BLaER1 (cell line): ENCODE measurements around the gene FAM110A.
"Not testable (repeated sequence)": the region's sequence is repeated elsewhere in the genome, so short reads cannot be mapped to it uniquely, and the experiment has no call there.

Experiments used
- H3K27ac ChIP-seq: shearing (Covaris generic); formaldehyde crosslinking; 2 replicates; pipeline ENCODE4 v1.8.1; 2022
- H3K27me3 ChIP-seq: shearing (Covaris generic); formaldehyde crosslinking; 2 replicates; pipeline ENCODE4 v1.8.1; 2022
- H3K36me3 ChIP-seq: shearing (Covaris generic); formaldehyde crosslinking; 2 replicates; pipeline ENCODE4 v1.8.1; 2022
- H3K4me1 ChIP-seq: shearing (Covaris generic); formaldehyde crosslinking; 2 replicates; pipeline ENCODE4 v1.8.1; 2022
- H3K4me2 ChIP-seq: shearing (Covaris generic); formaldehyde crosslinking; 2 replicates; pipeline ENCODE4 v1.8.1; 2022
- H3K4me3 ChIP-seq: shearing (Covaris generic); formaldehyde crosslinking; 2 replicates; pipeline ENCODE4 v1.8.1; 2022
- H3K9ac ChIP-seq: shearing (Covaris generic); formaldehyde crosslinking; 2 replicates; pipeline ENCODE4 v1.8.1; 2022
- H3K9me3 ChIP-seq: shearing (Covaris generic); formaldehyde crosslinking; 2 replicates; pipeline ENCODE4 v1.8.1; 2022
- H4K20me1 ChIP-seq: shearing (Covaris generic); formaldehyde crosslinking; 2 replicates; pipeline ENCODE4 v1.8.1; 2022
- Cebpa-rat ChIP-seq: shearing (Covaris generic); IDR thresholded peaks from 2 replicates; pipeline ENCODE4 v1.8.1; 2022

The FAM110A gene

GRCh38 chr20:833450-834150, at the start of gene FAM110A:
FAM110A (plus strand) TSS chr20:833715; CDS start chr20:844805, 11,090 bp downstream.
- Histone ChIP-seq H3K9me3 (no peaks in the 10 kb centered on the region), H3K36me3 (no peaks in the 10 kb centered on the region), H3K27ac (peak within 1 kb of the TSS; percentile 94), H3K4me2 (peak within 1 kb of the TSS; percentile 94), H3K27me3 (no peaks in the 10 kb centered on the region), H3K9ac (peak within 1 kb of the TSS; percentile 89), H4K20me1 (no peaks in the 10 kb centered on the region), H3K4me3 (peak within 1 kb of the TSS; percentile 82), H3K4me1 (peaks cover 53% of the 10 kb centered on the region)
- no peak for TF ChIP-seq Cebpa-rat

- no peaks in the 10 kb centered on the region for H3K27me3 ChIP-seq
- H3K9ac ChIP-seq, result no peak overlapping the region
- H3K27ac ChIP-seq, result no peak overlapping the region
- H3K4me3 ChIP-seq, result no peak overlapping the region
- no peaks in the 10 kb centered on the region for H3K36me3 ChIP-seq
- peaks cover 53% of the 10 kb centered on the region for H3K9me3 ChIP-seq
- H3K4me2 ChIP-seq, result no peak overlapping the region
- H4K20me1 ChIP-seq, result no peaks in the 10 kb centered on the region
- no peaks in the 10 kb centered on the region for H3K4me1 ChIP-seq
- no peak for TF ChIP-seq Cebpa-rat
Observed at GRCh38 chr20:787825-788224, 45.7 kb upstream of the FAM110A start.

DNA sequence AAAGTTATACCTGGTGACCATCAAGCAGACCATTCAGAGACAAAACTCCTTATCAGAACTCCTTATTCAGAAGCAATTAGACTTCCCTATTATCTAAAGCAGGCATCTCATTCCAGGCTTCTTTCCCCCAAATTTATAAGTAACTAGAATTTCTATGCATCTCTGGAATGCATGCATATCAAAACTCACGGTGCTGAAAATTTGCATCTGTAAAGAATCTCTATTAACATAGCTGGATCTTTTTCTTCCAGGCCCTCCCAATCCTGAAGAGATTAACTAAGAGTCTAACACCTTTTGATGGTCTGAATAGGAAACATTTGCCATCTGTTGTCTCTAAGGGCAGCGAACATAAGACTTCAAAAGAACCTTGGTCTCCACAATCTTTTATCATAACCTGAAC, 42.5 kb upstream of the FAM110A start:
- H3K4me3 ChIP-seq, result no peak overlapping the region
- H3K27me3 ChIP-seq, result no peaks in the 10 kb centered on the region
- no peak for TF ChIP-seq Cebpa-rat
- no peak overlapping the region for H3K27ac ChIP-seq
- no peaks in the 10 kb centered on the region for H4K20me1 ChIP-seq
- H3K9ac ChIP-seq, result no peak overlapping the region
- H3K4me2 ChIP-seq, result no peak overlapping the region
- H3K36me3 ChIP-seq, result no peaks in the 10 kb centered on the region
- H3K9me3 ChIP-seq, result peaks cover 41% of the 10 kb centered on the region
- no peaks in the 10 kb centered on the region for H3K4me1 ChIP-seq

DNA sequence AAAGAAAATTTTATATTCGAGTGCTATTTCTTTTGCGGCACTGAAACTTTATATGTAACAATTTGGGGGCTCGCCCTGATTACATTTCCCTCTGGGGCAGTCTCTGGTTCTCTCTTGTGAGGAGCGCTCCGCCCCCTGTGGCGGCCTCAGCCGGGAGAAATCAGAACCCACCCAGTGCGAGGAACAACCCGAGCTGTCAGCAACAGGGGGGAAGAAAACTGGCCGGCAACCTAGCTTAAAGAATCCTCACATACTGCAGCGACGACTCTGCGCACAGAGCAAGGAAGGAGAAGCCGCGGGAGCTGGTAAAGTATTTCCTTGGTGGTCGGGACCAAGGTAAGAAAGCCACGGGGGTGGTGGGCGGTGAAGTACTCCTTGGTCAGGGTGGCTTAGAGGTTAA, 41.3 kb upstream of the FAM110A start:
- TF ChIP-seq Cebpa-rat, result no peak
- H4K20me1 ChIP-seq, result no peaks in the 10 kb centered on the region
- peaks cover 41% of the 10 kb centered on the region for H3K9me3 ChIP-seq
- no peak overlapping the region for H3K9ac ChIP-seq
- no peaks in the 10 kb centered on the region for H3K27me3 ChIP-seq
- no peak overlapping the region for H3K4me2 ChIP-seq
- no peaks in the 10 kb centered on the region for H3K4me1 ChIP-seq
- no peak overlapping the region for H3K27ac ChIP-seq
- H3K4me3 ChIP-seq, result no peak overlapping the region
- H3K36me3 ChIP-seq, result no peaks in the 10 kb centered on the region

DNA sequence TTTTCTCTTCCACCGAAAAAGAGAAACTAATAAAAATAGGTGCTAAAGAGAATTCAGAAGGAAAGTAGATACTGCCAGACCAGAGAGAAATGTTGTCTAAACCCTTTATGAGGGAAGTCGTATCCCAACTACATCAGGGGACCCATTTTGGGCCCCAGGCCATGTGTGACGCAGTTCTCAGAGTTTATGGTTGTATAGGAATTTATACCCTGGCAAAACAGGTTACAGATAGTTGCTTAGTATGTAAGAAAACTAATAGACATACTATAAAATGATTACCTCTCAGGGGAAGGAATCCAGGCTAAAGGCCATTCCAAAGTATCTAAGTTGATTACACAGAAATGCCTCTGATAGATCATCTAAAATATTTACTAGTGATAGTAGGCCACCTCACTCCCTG, 36.6 kb upstream of the FAM110A start:
- no peaks in the 10 kb centered on the region for H3K36me3 ChIP-seq
- no peak overlapping the region for H3K4me3 ChIP-seq
- peaks cover 28% of the 10 kb centered on the region for H3K9me3 ChIP-seq
- TF ChIP-seq Cebpa-rat, result no peak
- H3K4me2 ChIP-seq, result no peak overlapping the region
- H4K20me1 ChIP-seq, result no peaks in the 10 kb centered on the region
- H3K9ac ChIP-seq, result no peak overlapping the region
- no peaks in the 10 kb centered on the region for H3K4me1 ChIP-seq
- no peaks in the 10 kb centered on the region for H3K27me3 ChIP-seq
- no peak overlapping the region for H3K27ac ChIP-seq

DNA sequence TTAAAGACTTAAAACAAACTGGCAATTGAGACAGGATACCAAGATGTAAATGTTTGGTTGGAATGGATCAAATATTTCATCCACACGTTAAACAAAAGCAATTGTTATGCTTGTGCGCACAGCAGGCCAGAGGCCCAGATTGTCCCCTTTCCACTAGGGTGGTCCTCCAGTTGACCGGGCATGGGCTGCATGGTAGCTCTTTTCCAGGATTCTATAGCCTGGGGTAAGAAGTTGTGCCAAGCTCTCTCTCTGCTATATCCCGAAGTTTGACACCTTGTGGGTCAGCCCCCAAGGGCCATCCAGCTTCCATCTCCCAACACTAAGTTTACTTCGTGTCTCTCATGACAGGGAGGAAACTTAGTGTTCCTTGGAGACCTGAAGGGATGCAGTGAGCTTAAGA, 34.8 kb upstream of the FAM110A start:
- H3K9me3 ChIP-seq, result peaks cover 23% of the 10 kb centered on the region
- not testable (repeated sequence) for H3K4me3 ChIP-seq, H3K9ac ChIP-seq, H3K4me2 ChIP-seq, H3K36me3 ChIP-seq, H3K27me3 ChIP-seq, H3K27ac ChIP-seq, H4K20me1 ChIP-seq, H3K4me1 ChIP-seq

- not testable (repeated sequence) for H3K4me3 ChIP-seq, H3K9ac ChIP-seq, H3K4me1 ChIP-seq, H3K36me3 ChIP-seq, H3K27me3 ChIP-seq, H3K27ac ChIP-seq, H4K20me1 ChIP-seq, H3K4me2 ChIP-seq
- H3K9me3 ChIP-seq, result peaks cover 23% of the 10 kb centered on the region
Observed at GRCh38 chr20:800026-800425, 33.5 kb upstream of the FAM110A start.

GRCh38 chr20:801678-802077, 31.8 kb upstream of the FAM110A start:
- Histone ChIP-seq H3K27me3 (no peaks in the 10 kb centered on the region), H3K36me3 (no peaks in the 10 kb centered on the region), H3K4me2 (no peak overlapping the region), H3K4me1 (no peaks in the 10 kb centered on the region), H3K9ac (no peak overlapping the region), H3K27ac (no peak overlapping the region), H4K20me1 (no peaks in the 10 kb centered on the region), H3K4me3 (no peak overlapping the region), H3K9me3 (peaks cover 33% of the 10 kb centered on the region)
- no peak for TF ChIP-seq Cebpa-rat

DNA sequence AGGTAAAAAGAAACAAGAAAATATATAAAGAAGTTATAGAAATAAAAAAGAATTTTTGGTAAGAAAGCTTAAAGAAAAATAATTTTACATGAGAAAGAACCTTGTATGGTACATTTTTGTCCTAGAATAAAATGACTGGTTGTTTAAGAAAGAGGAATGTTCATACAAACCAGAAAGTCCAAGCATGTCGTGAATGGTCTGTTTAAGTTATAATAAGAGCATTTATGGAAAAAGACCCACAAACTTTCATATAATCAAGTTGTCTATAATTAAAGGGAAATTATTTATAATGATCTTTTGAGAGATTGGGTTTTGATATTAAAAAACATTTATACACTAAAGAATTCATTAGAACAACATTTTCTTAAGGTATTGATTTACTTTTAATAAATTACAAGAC, 27.8 kb upstream of the FAM110A start:
- Histone ChIP-seq H3K4me2 (no peak overlapping the region), H3K27ac (no peak overlapping the region), H3K4me1 (no peaks in the 10 kb centered on the region), H3K9ac (no peak overlapping the region), H3K9me3 (peaks cover 64% of the 10 kb centered on the region), H3K36me3 (no peaks in the 10 kb centered on the region), H3K27me3 (no peaks in the 10 kb centered on the region), H4K20me1 (no peaks in the 10 kb centered on the region), H3K4me3 (no peak overlapping the region)
- no peak for TF ChIP-seq Cebpa-rat

GRCh38 chr20:811776-812434, 21.6 kb upstream of the FAM110A start:
- not testable (repeated sequence) for H3K4me3 ChIP-seq, H3K4me1 ChIP-seq, H3K36me3 ChIP-seq, H3K9ac ChIP-seq, H4K20me1 ChIP-seq, H3K27ac ChIP-seq, H3K27me3 ChIP-seq, H3K4me2 ChIP-seq
- peaks cover 28% of the 10 kb centered on the region for H3K9me3 ChIP-seq

DNA sequence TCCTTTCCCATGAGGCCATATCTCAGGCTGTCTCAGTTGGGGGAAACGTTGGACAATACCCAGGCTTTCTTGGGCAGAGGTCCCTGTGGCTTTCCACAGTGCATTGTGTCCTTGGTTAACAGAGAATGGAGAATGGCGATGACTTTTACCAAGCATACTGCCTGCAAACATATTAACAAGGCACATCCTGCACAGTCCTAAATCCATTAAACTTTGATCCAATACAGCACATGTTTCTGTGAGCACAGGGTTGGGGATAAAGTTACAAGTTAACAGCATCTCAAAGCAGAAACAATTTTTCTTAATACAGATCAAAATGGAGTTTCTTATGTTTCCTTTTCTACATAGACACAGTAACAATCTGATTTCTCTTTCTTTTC, 21.1 kb upstream of the FAM110A start:
- not testable (repeated sequence) for H3K4me2 ChIP-seq, H3K27me3 ChIP-seq, H3K4me3 ChIP-seq, H4K20me1 ChIP-seq, H3K9ac ChIP-seq, H3K4me1 ChIP-seq, H3K36me3 ChIP-seq, H3K27ac ChIP-seq
- H3K9me3 ChIP-seq, result peaks cover 23% of the 10 kb centered on the region
